ENCODE measurements around the gene ARHGAP15. TPM values are rescaled to one million over a fixed set of nuclear protein-coding genes. Genes with fewer than 3 reads are reported as not detected.

Gene ARHGAP15
- polyA plus RNA-seq, 1 donor from 2014 or later = 190 TPM

GRCh38 chr2:143807192-143807591 lies 678.0 kb downstream of the ARHGAP15 start:
- H3K9me3 Mint-ChIP-seq = no peaks in the 10 kb centered on the region
- H3K27me3 Mint-ChIP-seq = no peaks in the 10 kb centered on the region
- peaks cover 10 to 13% (median 10%) of the 10 kb centered on the region in 3 donors for H3K4me1 Mint-ChIP-seq
- H3K36me3 Mint-ChIP-seq = no peaks in the 10 kb centered on the region
- H3K4me3 Mint-ChIP-seq = no peak overlapping the region
- no peak overlapping the region for H3K27ac Mint-ChIP-seq

DNA sequence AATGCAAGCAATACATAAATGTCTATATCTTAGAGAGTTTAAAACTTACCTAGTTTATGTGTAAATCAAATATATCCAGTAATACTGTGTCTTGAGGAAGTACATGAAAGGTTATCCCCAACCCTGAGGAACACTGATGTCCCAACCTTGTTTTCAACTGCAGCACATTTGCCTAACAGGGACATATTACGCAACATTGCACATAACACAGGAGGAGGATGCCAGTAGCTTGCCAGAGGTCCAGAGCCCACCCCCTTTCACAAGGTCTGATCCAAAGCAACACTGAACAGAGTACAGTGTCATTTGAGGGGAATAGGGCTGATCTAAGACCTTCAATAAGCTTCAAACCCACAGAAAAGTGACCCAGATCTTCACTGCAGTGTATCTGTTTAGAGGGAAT lies 678.5 kb downstream of the ARHGAP15 start:
- Mint-ChIP-seq H3K4me3 (peak overlapping the region in 1 of 4 donors; percentile 6), H3K36me3 (no peaks in the 10 kb centered on the region), H3K27ac (no peak overlapping the region), H3K9me3 (no peaks in the 10 kb centered on the region), H3K27me3 (no peaks in the 10 kb centered on the region), H3K4me1 (peaks cover 7 to 9% (median 7%) of the 10 kb centered on the region in 3 donors)

DNA sequence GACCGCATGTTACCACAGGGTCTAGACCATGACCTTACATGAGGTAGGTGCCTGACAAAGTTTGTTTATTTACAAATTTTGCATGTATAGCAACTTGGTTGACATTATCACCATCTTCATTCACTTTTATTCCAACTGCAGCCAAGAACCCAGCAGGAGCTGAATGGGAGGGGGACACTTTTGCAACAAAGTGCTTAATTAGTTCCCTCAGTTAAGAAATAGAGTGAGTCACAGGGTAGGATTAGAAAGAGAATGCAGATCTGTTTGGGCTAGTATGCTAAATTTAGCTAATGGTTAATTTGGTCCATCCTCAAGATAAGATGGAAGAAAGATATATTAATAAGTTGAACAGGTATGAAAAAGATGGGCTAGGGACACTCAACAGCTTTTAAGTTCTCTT lies 678.9 kb downstream of the ARHGAP15 start:
- Mint-ChIP-seq H3K4me3 (peak overlapping the region in 1 of 4 donors; percentile 6), H3K27ac (no peak overlapping the region), H3K36me3 (no peaks in the 10 kb centered on the region), H3K9me3 (no peaks in the 10 kb centered on the region), H3K4me1 (peaks cover 2 to 4% (median 2%) of the 10 kb centered on the region in 3 donors), H3K27me3 (no peaks in the 10 kb centered on the region)

DNA sequence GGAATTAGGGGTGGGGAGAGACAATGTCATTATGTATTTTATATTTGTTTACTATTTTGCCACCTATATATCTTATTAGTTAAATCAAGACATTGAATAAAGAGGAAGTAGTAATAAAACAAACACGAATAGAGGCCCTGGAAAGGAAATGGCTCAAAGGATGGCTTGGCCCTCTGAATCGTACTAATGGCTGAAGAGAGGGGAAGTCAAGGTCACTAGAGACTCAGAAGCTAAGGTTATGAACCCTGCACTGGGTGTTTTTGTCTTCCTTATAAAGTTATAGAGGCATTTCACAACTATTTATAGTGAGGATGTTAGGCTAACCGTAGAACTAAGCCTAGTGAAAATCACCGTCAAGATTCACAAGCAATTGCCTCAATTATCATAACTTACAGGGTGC lies 685.9 kb downstream of the ARHGAP15 start:
- no peak overlapping the region for H3K4me3 Mint-ChIP-seq
- H3K27ac Mint-ChIP-seq = no peak overlapping the region
- no peaks in the 10 kb centered on the region for H3K27me3 Mint-ChIP-seq
- no peaks in the 10 kb centered on the region for H3K9me3 Mint-ChIP-seq
- no peaks in the 10 kb centered on the region for H3K36me3 Mint-ChIP-seq
- peaks cover 7 to 14% (median 12%) of the 10 kb centered on the region in 3 donors for H3K4me1 Mint-ChIP-seq

GRCh38 chr2:143816916-143817315 lies 687.7 kb downstream of the ARHGAP15 start:
- Mint-ChIP-seq H3K9me3 (no peaks in the 10 kb centered on the region), H3K4me3 (no peak overlapping the region), H3K4me1 (peaks cover 7 to 14% (median 12%) of the 10 kb centered on the region in 3 donors)

More at GRCh38 chr2:143816916-143817315, 687.7 kb downstream of the ARHGAP15 start:
- H3K27ac Mint-ChIP-seq = no peak overlapping the region
- no peaks in the 10 kb centered on the region for H3K27me3 Mint-ChIP-seq
- H3K36me3 Mint-ChIP-seq = no peaks in the 10 kb centered on the region

Data from IgD-negative memory B cell (primary cell).